Liver (tissue), 9 donors: ENCODE data around the gene PLA2G4A. TPM values are rescaled to one million over a fixed set of nuclear protein-coding genes. Genes with fewer than 3 reads are reported as not detected.

Experiments used
- DNase-seq: peaks from one replicate; pipeline ENCODE4 v3.0.0-alpha.2; 2017; ENCODE audit warnings: low spot score
- H3K27ac ChIP-seq, 2 donors: one replicate each; pipeline ENCODE4 v1.7.0; 2013; ENCODE audit warnings: inconsistent platforms in 2 of 2, low read length in 2 of 2, control low read depth in 1 of 2, low read depth in 1 of 2, mild to moderate bottlenecking in 1 of 2
- H3K27me3 ChIP-seq, 4 donors: one replicate each; pipeline versions ENCODE4 v1.6.1 to v1.7.0; 2013; ENCODE audit warnings: low read length in 3 of 4, inconsistent platforms in 1 of 4, mild to moderate bottlenecking in 1 of 4, moderate library complexity in 1 of 4; ENCODE audit not compliant: control insufficient read depth in 4 of 4, insufficient read depth in 4 of 4
- H3K36me3 ChIP-seq, 4 donors: one replicate each; pipeline versions ENCODE4 v1.6.1 to v1.7.0; 2013; ENCODE audit warnings: low read length in 3 of 4, mild to moderate bottlenecking in 3 of 4, low read depth in 1 of 4, moderate library complexity in 1 of 4; ENCODE audit not compliant: control insufficient read depth in 4 of 4, insufficient read depth in 3 of 4
- H3K4me1 ChIP-seq, 4 donors: one replicate each; pipeline versions ENCODE4 v1.6.1 to v1.7.0; 2013; ENCODE audit warnings: low read length in 3 of 4, mild to moderate bottlenecking in 3 of 4, moderate library complexity in 1 of 4; ENCODE audit not compliant: control insufficient read depth in 4 of 4, insufficient read depth in 4 of 4
- H3K4me3 ChIP-seq, 3 donors: one replicate each; pipeline versions ENCODE4 v1.6.1 to v1.7.0; 2013; ENCODE audit warnings: low read length in 3 of 3, control low read depth in 1 of 3, low read depth in 1 of 3, mild to moderate bottlenecking in 1 of 3
- H3K9ac ChIP-seq, 2 donors: one replicate each; pipeline ENCODE4 v1.7.0; 2013; ENCODE audit warnings: low read length in 2 of 2, mild to moderate bottlenecking in 2 of 2, moderate library complexity in 2 of 2, control low read depth in 1 of 2, low read depth in 1 of 2
- H3K9me3 ChIP-seq, 4 donors: one replicate each; pipeline versions ENCODE4 v1.6.1 to v1.7.0; 2013; ENCODE audit warnings: low read length in 3 of 4; ENCODE audit not compliant: control insufficient read depth in 4 of 4
- ATF3 ChIP-seq: IDR thresholded peaks from 2 replicates; pipeline ENCODE4 v1.6.1; 2016; ENCODE audit warnings: antibody characterized with exemption
- CTCF ChIP-seq: fragments of 150-350 bp; IDR thresholded peaks from 2 replicates; pipeline ENCODE4 v1.5.1; 2017; ENCODE audit warnings: improper control_type of control experiment, low read depth, low read length; ENCODE audit not compliant: missing input control
- FOXA1 ChIP-seq: IDR thresholded peaks from 2 replicates; pipeline ENCODE4 v1.6.1; 2016; ENCODE audit warnings: antibody characterized with exemption
- FOXA2 ChIP-seq: IDR thresholded peaks from 2 replicates; pipeline ENCODE4 v1.6.1; 2016; ENCODE audit warnings: antibody characterized with exemption
- HNF4A ChIP-seq, 2 donors: conservative IDR thresholded peaks; 2 replicates each; pipeline ENCODE4 v1.6.1; 2016; ENCODE audit warnings: antibody characterized with exemption in 2 of 2, mild to moderate bottlenecking in 2 of 2
- HNF4G ChIP-seq: IDR thresholded peaks from 2 replicates; pipeline ENCODE4 v1.6.1; 2016; ENCODE audit warnings: antibody characterized with exemption
- MAX ChIP-seq: IDR thresholded peaks from 2 replicates; pipeline ENCODE4 v1.6.1; 2016; ENCODE audit warnings: antibody characterized with exemption
- NR2F2 ChIP-seq: IDR thresholded peaks from 2 replicates; pipeline ENCODE4 v1.6.1; 2016; ENCODE audit warnings: antibody characterized with exemption
- RAD21 ChIP-seq, 2 donors: IDR thresholded peaks; 2 replicates each; pipeline ENCODE4 v1.6.1; 2016; ENCODE audit warnings: antibody characterized with exemption in 2 of 2, mild to moderate bottlenecking in 2 of 2
- RXRA ChIP-seq, 2 donors: IDR thresholded peaks; 2 replicates each; pipeline ENCODE4 v1.6.1; 2017 to 2018; ENCODE audit warnings: antibody characterized with exemption in 2 of 2, mild to moderate bottlenecking in 1 of 2
- SP1 ChIP-seq: IDR thresholded peaks from 2 replicates; pipeline ENCODE4 v1.6.1; 2018; ENCODE audit warnings: antibody characterized with exemption, mild to moderate bottlenecking
- TAF1 ChIP-seq: conservative IDR thresholded peaks from 2 replicates; pipeline ENCODE4 v1.6.1; 2016; ENCODE audit warnings: antibody characterized with exemption, mild to moderate bottlenecking
- YY1 ChIP-seq: IDR thresholded peaks from 2 replicates; pipeline ENCODE4 v1.6.1; 2016; ENCODE audit warnings: antibody characterized with exemption, mild to moderate bottlenecking
- ZBTB33 ChIP-seq: IDR thresholded peaks from 2 replicates; pipeline ENCODE4 v1.6.1; 2016; ENCODE audit warnings: antibody characterized with exemption
- WGBS: extraction: QIAGEN DNeasy Blood & Tissue Kit; methylation state at CpG from one replicate; pipeline ENCODE4 v1.1.7; 2013; 5-methylcytosine and 5-hydroxymethylcytosine counted together
- polyA plus RNA-seq, 2 donors: library from polyadenylated mRNA; stranded (reverse) in 1 of 2; unstranded in 1 of 2; fragments of 200-250 nt in 1 of 2; fragments of >200 nt in 1 of 2; fragmentation: Nextera tagmentation in 1 of 2; extraction: Ambion mirVana in 1 of 2; gene quantifications; one replicate each; pipeline versions ENCODE4 v1.2.1 to v1.2.3, GENCODE V29; 2013 to 2015
- total RNA-seq, 2 donors: library from RNA; depleted of rRNA; stranded (reverse); fragments of >200 nt; gene quantifications; one replicate each; pipeline ENCODE4 v1.2.3, GENCODE V29; 2014
- TF ChIP-seq, protein P1 (sequence below): IDR thresholded peaks from 2 replicates; pipeline ENCODE4 v1.6.1; 2016; ENCODE audit warnings: antibody characterized with exemption, mild to moderate bottlenecking
- donor health status: healthy.
- donor health status: healthy.
- donor health status: healthy.
- donor health status: healthy.
- donor health status: healthy.

The PLA2G4A gene
- total and polyA plus RNA-seq, 4 donors, result 0.39 to 2.5 (median 1.1) TPM

GRCh38 chr1:186829686-186830587 lies 1.2 kb downstream of the PLA2G4A start:
- Histone ChIP-seq H3K4me1 (no peaks in the 10 kb centered on the region), H3K4me3 (no peak overlapping the region), H3K9me3 (no peaks in the 10 kb centered on the region), H3K27ac (no peak overlapping the region), H3K27me3 (no peaks in the 10 kb centered on the region), H3K36me3 (no peaks in the 10 kb centered on the region), H3K9ac (no peak overlapping the region)
- 70% methylated on average over 14 of the region's 14 CpGs for WGBS
- DNase-seq, result no peak
- no peak for TF ChIP-seq RAD21 (IDR thresholded peaks at IDR 0.05)
- no peak for TF ChIP-seq ATF3
- no peak for TF ChIP-seq YY1
- no peak for TF ChIP-seq MAX
- TF ChIP-seq ZBTB33, result no peak

DNA sequence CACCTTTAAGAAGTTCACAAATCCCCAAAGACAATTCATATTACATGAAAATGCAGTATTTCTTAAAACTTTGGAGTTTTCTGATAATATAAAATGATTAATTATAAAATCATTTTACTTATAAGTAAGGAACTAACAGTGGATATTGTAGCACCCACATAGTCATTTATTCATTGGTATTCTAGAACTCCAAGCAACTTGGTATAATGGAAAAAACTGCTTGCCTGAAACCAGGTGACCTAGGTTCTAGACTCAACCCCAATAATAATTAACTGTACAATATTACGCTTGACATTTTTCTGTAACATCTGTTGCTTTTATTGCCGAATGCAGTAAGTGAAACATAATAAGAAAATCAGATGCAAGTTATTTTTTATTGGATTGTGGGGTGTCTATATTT lies 2.4 kb downstream of the PLA2G4A start:
- no peak for DNase-seq
- Histone ChIP-seq H3K4me1 (no peaks in the 10 kb centered on the region), H3K9me3 (no peaks in the 10 kb centered on the region), H3K27ac (no peak overlapping the region), H3K27me3 (no peaks in the 10 kb centered on the region), H3K4me3 (no peak overlapping the region), H3K9ac (no peak overlapping the region), H3K36me3 (no peaks in the 10 kb centered on the region)
- TF ChIP-seq FOXA1 (no peak), RXRA (IDR thresholded peaks at IDR 0.05) (no peak)
- WGBS, result 83% methylated on average over 2 of the region's 2 CpGs

GRCh38 chr1:186834399-186834958 lies 5.7 kb downstream of the PLA2G4A start:
- H3K36me3 ChIP-seq, result no peaks in the 10 kb centered on the region
- H3K4me1 ChIP-seq, result no peaks in the 10 kb centered on the region
- H3K4me3 ChIP-seq, result no peak overlapping the region
- no peaks in the 10 kb centered on the region for H3K9me3 ChIP-seq
- DNase-seq, result no peak
- no peak overlapping the region for H3K9ac ChIP-seq
- TF ChIP-seq MAX, result no peak
- no peak for TF ChIP-seq HNF4G
- TF ChIP-seq, protein P1, sequence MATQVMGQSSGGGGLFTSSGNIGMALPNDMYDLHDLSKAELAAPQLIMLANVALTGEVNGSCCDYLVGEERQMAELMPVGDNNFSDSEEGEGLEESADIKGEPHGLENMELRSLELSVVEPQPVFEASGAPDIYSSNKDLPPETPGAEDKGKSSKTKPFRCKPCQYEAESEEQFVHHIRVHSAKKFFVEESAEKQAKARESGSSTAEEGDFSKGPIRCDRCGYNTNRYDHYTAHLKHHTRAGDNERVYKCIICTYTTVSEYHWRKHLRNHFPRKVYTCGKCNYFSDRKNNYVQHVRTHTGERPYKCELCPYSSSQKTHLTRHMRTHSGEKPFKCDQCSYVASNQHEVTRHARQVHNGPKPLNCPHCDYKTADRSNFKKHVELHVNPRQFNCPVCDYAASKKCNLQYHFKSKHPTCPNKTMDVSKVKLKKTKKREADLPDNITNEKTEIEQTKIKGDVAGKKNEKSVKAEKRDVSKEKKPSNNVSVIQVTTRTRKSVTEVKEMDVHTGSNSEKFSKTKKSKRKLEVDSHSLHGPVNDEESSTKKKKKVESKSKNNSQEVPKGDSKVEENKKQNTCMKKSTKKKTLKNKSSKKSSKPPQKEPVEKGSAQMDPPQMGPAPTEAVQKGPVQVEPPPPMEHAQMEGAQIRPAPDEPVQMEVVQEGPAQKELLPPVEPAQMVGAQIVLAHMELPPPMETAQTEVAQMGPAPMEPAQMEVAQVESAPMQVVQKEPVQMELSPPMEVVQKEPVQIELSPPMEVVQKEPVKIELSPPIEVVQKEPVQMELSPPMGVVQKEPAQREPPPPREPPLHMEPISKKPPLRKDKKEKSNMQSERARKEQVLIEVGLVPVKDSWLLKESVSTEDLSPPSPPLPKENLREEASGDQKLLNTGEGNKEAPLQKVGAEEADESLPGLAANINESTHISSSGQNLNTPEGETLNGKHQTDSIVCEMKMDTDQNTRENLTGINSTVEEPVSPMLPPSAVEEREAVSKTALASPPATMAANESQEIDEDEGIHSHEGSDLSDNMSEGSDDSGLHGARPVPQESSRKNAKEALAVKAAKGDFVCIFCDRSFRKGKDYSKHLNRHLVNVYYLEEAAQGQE, result no peak
- no peak for TF ChIP-seq RXRA (IDR thresholded peaks at IDR 0.05)
- no peak for TF ChIP-seq YY1
- TF ChIP-seq CTCF, result no peak
- no peak for TF ChIP-seq NR2F2
- no peak for TF ChIP-seq TAF1
- no peak for TF ChIP-seq FOXA2
- TF ChIP-seq HNF4A (conservative IDR thresholded peaks at IDR 0.05), result no peak
- TF ChIP-seq SP1, result no peak
- no peak overlapping the region for H3K27ac ChIP-seq
- 75% methylated on average over 4 of the region's 4 CpGs for WGBS
- H3K27me3 ChIP-seq, result no peaks in the 10 kb centered on the region
